GM12873 (cell line): ENCODE results near the gene CYP1B1.

ENCODE experiments used
- TF ChIP-seq, protein P1 (sequence below): IDR thresholded peaks from 2 replicates; pipeline ENCODE4 v1.5.1; 2012; ENCODE audit warnings: low read depth, mild to moderate bottlenecking, moderate library complexity, low read length, control low read depth; ENCODE audit not compliant: insufficient read depth; ENCODE audit errors: missing control alignments

The CYP1B1 gene

DNA sequence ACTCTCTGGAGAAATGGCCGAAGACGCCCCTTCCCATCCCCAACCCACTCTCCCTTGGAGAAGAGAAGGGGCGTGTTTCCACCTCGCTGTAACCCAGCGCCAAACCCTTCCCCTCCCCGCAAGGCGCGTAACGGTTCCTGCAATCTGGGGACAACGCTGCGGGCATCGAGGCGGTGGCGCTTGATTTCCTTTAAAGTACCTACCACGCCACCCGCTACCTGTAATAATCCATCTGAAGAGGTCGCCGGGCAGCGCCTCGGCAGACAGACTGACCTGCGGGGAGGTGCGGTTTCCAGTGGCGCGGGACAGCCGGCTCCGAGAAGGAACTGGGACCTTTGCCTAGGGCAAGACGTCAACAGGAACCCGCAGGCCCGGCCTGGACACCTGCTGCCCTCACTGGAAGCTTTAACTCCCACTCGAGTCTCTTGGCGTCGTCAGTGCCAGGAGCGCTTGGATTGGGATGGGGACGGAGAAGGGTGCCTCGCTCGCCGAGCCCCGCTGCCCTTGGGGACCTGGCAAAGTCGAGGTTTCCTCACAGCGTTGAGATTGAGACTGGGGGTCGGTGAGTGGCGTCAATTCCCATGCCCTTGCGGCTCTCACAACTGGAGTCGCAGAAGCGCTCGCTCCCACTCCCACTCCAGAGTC, at the start of gene CYP1B1:
TSS of gene CYP1B1 (minus strand) at position 645 of the 645 bp plus-strand sequence. CDS start 763 bp downstream, outside the sequence.
- TF ChIP-seq, protein P1, sequence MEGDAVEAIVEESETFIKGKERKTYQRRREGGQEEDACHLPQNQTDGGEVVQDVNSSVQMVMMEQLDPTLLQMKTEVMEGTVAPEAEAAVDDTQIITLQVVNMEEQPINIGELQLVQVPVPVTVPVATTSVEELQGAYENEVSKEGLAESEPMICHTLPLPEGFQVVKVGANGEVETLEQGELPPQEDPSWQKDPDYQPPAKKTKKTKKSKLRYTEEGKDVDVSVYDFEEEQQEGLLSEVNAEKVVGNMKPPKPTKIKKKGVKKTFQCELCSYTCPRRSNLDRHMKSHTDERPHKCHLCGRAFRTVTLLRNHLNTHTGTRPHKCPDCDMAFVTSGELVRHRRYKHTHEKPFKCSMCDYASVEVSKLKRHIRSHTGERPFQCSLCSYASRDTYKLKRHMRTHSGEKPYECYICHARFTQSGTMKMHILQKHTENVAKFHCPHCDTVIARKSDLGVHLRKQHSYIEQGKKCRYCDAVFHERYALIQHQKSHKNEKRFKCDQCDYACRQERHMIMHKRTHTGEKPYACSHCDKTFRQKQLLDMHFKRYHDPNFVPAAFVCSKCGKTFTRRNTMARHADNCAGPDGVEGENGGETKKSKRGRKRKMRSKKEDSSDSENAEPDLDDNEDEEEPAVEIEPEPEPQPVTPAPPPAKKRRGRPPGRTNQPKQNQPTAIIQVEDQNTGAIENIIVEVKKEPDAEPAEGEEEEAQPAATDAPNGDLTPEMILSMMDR, result no peak

DNA sequence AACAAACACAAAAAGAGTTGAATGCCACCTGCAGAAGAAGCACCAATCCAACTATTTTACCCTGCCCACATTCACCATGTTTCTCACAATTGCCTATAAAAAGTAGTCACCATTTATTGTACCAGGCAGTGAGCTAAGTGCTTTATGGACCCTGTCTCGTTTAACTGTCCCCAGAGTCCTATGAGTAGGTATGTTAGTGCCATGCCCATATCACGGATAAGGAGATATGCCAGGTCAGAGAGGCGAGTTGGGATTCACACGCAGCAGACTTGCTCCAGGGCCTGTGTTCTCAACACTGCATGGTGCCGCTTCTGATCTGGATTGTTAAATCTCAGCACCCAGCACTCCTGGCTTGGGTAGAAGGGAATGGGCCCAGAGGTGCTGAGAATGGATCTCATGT, 49.1 kb upstream of the CYP1B1 start:
- TF ChIP-seq, protein P1, result no peak

DNA sequence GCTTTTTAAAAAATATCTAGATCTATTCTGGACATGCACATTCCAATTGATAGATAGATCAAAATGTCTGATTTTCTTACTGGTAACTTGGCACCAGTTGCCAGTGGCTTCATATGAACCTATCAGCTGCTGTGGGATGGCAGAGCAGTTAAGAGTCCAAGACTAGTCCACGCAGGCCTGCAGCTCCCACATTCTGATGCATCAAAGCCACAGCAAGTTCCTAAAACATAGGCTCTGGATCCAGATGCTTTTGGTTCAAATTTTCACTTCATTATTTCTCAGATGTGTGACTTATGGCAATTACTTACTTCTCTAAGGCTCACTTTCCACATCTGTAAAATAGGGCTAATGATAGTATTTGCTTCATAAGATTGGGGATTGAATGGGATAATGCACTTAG, 48.0 kb upstream of the CYP1B1 start:
- TF ChIP-seq, protein P1, result no peak

DNA sequence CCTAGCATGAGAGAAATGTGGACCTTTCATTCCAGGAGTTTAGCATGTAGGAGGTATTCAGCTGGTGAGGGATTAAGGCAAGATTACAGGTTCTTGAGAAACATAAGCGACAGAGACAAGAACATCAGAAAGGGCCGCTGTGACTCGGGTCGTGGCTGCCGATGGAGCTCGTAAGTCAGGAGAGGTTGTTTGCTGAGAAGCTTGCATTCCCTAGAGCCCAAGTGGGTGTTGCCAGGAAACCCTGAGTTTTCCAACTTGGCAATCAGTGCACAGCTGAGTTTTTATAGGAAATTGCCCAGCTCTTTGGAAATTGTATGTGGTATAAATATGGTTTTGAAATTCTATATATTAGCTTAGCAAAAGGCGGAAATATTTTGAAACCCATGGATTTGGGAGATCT, 46.4 kb upstream of the CYP1B1 start:
- TF ChIP-seq, protein P1, result no peak

DNA sequence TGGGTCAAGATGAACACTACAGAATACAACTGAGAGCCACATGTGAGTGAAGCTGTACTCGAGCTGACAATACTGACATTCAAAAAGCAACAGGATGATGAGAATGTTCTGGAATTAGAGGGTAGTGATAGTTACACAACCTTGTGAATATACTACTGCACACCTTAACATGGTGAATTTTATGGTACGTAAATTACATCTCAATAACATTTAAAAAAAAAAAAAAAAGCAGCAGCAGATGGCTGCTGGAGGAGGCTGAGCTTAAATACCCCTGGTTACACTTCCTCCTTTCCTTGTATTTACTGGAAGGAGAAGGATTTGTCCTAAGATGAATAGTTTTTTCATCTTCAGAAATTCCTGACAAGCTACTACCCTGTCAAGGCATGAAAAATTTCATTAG, 45.5 kb upstream of the CYP1B1 start:
- TF ChIP-seq, protein P1, result no peak

DNA sequence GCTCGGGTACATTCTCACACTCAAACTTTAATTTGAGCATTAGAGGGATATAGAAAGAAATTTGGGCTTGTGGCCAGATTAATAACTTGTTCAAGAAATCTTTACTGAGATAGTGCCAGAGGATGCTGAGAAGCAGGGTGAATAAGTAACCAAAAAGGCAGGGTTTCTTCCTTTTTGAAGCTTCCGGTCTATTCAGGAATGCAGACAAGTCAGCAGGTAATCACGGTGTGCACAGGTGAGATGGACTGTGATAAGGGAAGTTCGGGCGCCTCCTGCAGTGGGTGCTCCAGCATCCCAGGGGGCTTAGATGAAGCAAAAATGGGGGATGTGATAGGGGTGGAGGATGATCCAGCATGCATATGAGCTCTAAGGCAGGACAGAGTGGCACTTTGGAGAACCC, 44.9 kb upstream of the CYP1B1 start:
- TF ChIP-seq, protein P1, result no peak

DNA sequence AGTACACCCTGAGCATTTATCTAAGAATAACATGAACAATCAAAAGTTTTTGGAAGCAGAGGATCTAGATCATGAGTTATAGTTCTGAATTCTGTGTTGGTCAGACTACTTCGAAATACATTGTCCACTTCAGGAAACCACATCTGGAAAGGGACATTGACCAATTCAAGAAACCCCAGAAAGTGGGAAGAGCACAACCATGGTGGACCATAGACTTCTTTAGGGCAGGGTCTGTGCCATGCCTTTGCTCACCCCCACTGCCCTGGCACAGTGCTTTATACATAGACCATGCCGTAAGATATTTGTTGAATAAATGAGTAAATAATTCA, 44.3 kb upstream of the CYP1B1 start:
- TF ChIP-seq, protein P1, result no peak

DNA sequence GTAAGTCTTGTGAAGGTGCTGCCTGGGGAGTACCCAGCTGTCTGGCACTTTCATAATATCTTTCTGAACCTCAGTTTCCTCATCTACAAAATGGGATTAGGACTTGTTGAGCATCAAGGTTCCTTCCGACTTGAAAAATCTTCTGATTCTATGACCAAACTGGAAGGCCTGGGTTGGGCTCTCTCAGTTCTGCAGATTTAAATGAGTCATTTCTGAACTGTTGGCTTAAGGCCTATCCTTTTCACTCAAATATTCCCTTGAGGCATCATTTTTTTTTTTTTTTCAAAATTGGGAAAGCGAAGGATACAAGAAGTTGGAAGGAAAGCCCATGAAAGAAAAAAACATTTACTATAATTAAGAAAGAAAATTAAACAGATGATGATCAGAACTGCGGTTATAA, 40.8 kb upstream of the CYP1B1 start:
- TF ChIP-seq, protein P1, result no peak
